BLaER1 (cell line): ENCODE results near the gene DAPP1.

Source experiments
- H3K27ac ChIP-seq: shearing (Covaris generic); formaldehyde crosslinking; 2 replicates; pipeline ENCODE4 v1.8.1; 2022
- H3K27me3 ChIP-seq: shearing (Covaris generic); formaldehyde crosslinking; 2 replicates; pipeline ENCODE4 v1.8.1; 2022
- H3K36me3 ChIP-seq: shearing (Covaris generic); formaldehyde crosslinking; 2 replicates; pipeline ENCODE4 v1.8.1; 2022
- H3K4me1 ChIP-seq: shearing (Covaris generic); formaldehyde crosslinking; 2 replicates; pipeline ENCODE4 v1.8.1; 2022
- H3K4me2 ChIP-seq: shearing (Covaris generic); formaldehyde crosslinking; 2 replicates; pipeline ENCODE4 v1.8.1; 2022
- H3K4me3 ChIP-seq: shearing (Covaris generic); formaldehyde crosslinking; 2 replicates; pipeline ENCODE4 v1.8.1; 2022
- H3K9ac ChIP-seq: shearing (Covaris generic); formaldehyde crosslinking; 2 replicates; pipeline ENCODE4 v1.8.1; 2022
- H3K9me3 ChIP-seq: shearing (Covaris generic); formaldehyde crosslinking; 2 replicates; pipeline ENCODE4 v1.8.1; 2022
- H4K20me1 ChIP-seq: shearing (Covaris generic); formaldehyde crosslinking; 2 replicates; pipeline ENCODE4 v1.8.1; 2022
- Cebpa-rat ChIP-seq: shearing (Covaris generic); IDR thresholded peaks from 2 replicates; pipeline ENCODE4 v1.8.1; 2022

Gene DAPP1

DNA sequence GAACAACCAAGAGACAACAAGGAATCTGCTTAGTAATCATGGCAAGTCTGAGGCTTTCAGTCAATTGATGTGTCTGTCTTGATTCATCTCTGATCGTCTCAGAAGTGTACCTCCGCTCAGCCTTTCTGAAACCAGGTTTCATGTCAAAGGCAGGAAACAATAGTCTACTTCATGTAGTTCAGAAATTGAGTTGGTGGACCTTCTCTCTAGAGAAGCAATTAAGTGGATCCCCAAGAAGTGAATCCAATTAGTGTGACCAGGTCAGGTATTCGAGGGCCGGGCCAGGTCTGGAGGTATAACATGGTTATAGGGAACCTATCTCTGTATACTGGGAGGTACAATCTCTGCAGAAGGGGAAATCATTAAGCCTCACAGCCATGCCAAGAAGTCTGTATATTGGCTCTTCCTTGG lies 32.0 kb downstream of the DAPP1 start:
- Histone ChIP-seq H3K9ac (no peak overlapping the region), H3K4me3 (no peak overlapping the region), H4K20me1 (no peaks in the 10 kb centered on the region), H3K27ac (no peak overlapping the region), H3K4me2 (no peak overlapping the region), H3K9me3 (peaks cover 3% of the 10 kb centered on the region; the same call in 1 of the 2 replicates), H3K4me1 (peaks cover 11% of the 10 kb centered on the region), H3K27me3 (no peaks in the 10 kb centered on the region), H3K36me3 (no peaks in the 10 kb centered on the region)
- no peak for TF ChIP-seq Cebpa-rat

DNA sequence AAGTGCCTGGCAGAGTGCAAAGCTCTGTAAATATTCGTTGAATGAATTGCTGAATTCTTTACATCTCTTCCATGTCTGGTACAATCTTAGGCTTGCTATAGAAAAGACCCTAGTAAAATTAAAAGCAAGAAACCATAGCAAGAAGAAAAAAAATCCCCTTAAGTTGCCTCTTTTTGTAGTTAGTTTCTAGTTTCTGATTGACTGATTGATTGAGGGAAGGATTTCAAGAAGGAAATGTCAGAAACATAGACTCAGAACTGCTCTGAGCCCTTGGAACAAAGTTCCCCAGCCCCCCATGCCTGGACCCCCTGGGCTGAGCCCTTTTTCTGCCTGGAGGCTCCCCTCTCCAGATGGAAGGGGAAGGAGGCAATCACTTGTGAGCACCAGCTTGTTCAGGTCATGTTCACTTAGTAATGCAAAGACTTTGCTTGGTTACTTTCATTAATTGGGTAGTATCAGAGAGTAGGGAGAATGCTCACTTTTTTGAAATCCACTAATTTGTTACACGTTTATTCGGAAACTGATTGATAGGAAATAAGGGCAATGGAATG lies 35.6 kb downstream of the DAPP1 start:
- Histone ChIP-seq H3K36me3 (no peaks in the 10 kb centered on the region), H4K20me1 (no peaks in the 10 kb centered on the region), H3K4me1 (peaks cover 14% of the 10 kb centered on the region), H3K4me3 (no peak overlapping the region), H3K9ac (no peak overlapping the region), H3K27ac (no peak overlapping the region), H3K4me2 (no peak overlapping the region), H3K27me3 (no peaks in the 10 kb centered on the region), H3K9me3 (no peaks in the 10 kb centered on the region)
- no peak for TF ChIP-seq Cebpa-rat

DNA sequence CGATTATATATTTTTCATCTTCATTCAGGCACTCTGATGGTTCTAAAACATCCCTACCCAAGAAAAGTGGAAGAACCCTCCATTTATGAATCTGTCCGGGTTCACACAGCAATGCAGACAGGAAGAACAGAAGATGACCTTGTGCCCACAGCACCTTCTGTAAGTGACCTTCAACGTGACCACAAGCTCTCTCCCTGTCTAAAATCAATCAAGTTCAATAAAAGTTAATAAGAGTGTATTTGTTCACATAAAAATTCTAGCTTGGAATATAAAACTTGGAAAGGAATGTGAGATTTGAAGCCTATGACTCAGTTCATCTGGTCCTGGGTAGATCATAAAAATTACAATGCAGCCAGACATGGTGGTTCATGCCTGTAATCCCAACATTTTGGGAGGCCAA lies 36.6 kb downstream of the DAPP1 start:
- H3K27me3 ChIP-seq, result no peaks in the 10 kb centered on the region
- H3K4me2 ChIP-seq, result no peak overlapping the region
- no peak overlapping the region for H3K27ac ChIP-seq
- no peak overlapping the region for H3K9ac ChIP-seq
- no peak overlapping the region for H3K4me3 ChIP-seq
- no peaks in the 10 kb centered on the region for H3K36me3 ChIP-seq
- H3K9me3 ChIP-seq, result no peaks in the 10 kb centered on the region
- no peak for TF ChIP-seq Cebpa-rat
- H4K20me1 ChIP-seq, result no peaks in the 10 kb centered on the region
- H3K4me1 ChIP-seq, result peaks cover 8% of the 10 kb centered on the region; the same call in 1 of the 2 replicates

DNA sequence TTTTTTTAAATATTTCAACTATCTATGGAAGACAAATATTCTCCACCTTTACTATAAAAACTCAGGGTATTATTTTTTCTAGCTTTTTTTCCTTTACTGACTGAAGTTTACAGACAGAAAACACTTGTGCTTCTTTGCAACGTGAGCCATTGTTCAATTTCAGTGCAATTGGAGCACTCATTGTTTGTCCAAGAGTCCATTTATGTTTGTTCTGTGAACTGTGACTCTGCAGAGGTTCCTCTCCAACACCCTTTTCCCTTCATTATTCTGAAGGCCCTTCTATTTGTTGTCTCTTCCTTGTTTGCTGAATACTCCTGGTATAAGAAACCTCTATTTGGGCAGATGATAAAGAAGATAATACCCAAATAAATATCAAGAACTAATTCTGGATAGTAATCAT lies 37.4 kb downstream of the DAPP1 start:
- H4K20me1 ChIP-seq, result no peaks in the 10 kb centered on the region
- no peak for TF ChIP-seq Cebpa-rat
- H3K36me3 ChIP-seq, result no peaks in the 10 kb centered on the region
- H3K4me3 ChIP-seq, result no peak overlapping the region
- no peaks in the 10 kb centered on the region for H3K27me3 ChIP-seq
- peaks cover 8% of the 10 kb centered on the region; the same call in 1 of the 2 replicates for H3K4me1 ChIP-seq
- no peak overlapping the region for H3K27ac ChIP-seq
- H3K4me2 ChIP-seq, result no peak overlapping the region
- no peaks in the 10 kb centered on the region for H3K9me3 ChIP-seq
- H3K9ac ChIP-seq, result no peak overlapping the region

DNA sequence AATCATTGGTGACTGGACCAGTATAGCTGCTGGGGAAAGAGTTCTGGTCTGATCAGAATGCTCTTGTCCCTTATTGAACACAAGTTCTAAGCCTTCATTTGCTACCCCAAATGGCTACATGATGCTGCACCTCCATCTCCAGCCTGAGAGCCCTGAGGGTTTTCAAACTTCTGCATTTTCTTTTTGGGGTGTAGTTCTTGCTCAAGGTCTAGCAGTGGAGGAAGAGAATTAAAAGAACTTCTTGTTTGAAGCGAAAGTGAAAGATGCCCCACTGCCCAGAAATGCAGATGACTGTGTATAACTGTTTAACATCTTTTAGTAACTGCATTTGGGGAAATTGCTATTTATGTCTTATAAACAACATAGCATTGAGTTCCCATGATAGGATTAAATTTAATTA lies 39.1 kb downstream of the DAPP1 start:
- no peak overlapping the region for H3K9ac ChIP-seq
- no peaks in the 10 kb centered on the region for H3K36me3 ChIP-seq
- H3K4me2 ChIP-seq, result peak overlapping the region; percentile 15; the same call in 1 of the 2 replicates
- no peaks in the 10 kb centered on the region for H3K9me3 ChIP-seq
- H3K27me3 ChIP-seq, result no peaks in the 10 kb centered on the region
- peaks cover 15% of the 10 kb centered on the region for H3K4me1 ChIP-seq
- H3K4me3 ChIP-seq, result no peak overlapping the region
- H4K20me1 ChIP-seq, result no peaks in the 10 kb centered on the region
- H3K27ac ChIP-seq, result no peak overlapping the region
- TF ChIP-seq Cebpa-rat, result no peak

DNA sequence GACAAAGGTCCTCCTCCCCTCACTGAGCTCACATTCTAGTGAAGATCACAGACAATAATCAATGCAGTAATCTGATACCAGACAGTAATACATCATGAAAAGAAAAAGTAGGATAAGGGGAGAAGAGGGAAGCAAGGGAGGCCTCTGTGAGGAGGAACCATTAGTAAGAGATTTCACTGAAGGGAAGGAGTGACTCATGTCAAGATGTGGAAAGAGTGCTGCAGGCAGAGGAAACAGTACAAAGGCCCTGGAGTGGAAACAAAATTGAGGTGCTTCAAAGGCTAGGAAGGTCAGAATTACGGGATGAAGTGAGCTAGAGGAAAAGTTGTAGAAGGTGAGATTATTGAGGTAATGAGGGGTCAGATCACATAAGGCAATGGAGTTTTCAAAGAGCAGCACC lies 39.5 kb downstream of the DAPP1 start:
- no peaks in the 10 kb centered on the region for H4K20me1 ChIP-seq
- H3K27ac ChIP-seq, result no peak overlapping the region
- peak overlapping the region; percentile 15; the same call in 1 of the 2 replicates for H3K4me2 ChIP-seq
- H3K9ac ChIP-seq, result no peak overlapping the region
- H3K36me3 ChIP-seq, result no peaks in the 10 kb centered on the region
- H3K4me1 ChIP-seq, result peaks cover 15% of the 10 kb centered on the region
- H3K4me3 ChIP-seq, result no peak overlapping the region
- no peak for TF ChIP-seq Cebpa-rat
- H3K9me3 ChIP-seq, result no peaks in the 10 kb centered on the region
- H3K27me3 ChIP-seq, result no peaks in the 10 kb centered on the region

DNA sequence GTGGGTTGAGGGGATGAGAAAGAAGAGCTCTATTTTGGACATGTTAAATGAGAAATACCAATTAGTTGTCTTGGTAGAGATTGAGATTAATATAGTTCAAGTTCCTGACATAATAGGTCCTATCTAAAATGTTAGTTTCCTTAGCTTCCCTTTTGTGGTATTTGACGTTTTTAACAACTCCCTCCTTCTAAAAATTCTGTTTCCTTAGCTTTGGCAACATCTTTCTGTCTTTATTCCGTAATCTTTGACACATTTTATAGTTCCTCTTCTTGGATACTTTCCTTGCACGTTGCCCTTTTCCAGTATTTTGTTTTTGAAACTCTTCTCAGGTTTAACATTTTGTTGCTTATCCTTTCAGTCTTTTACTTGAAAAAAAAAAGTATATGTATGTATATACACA lies 40.7 kb downstream of the DAPP1 start:
- Histone ChIP-seq H3K9me3 (no peaks in the 10 kb centered on the region), H3K27me3 (no peaks in the 10 kb centered on the region), H3K36me3 (no peaks in the 10 kb centered on the region), H4K20me1 (no peaks in the 10 kb centered on the region), H3K4me3 (no peak overlapping the region), H3K4me1 (peaks cover 15% of the 10 kb centered on the region), H3K9ac (no peak overlapping the region), H3K4me2 (no peak overlapping the region), H3K27ac (no peak overlapping the region)
- no peak for TF ChIP-seq Cebpa-rat

DNA sequence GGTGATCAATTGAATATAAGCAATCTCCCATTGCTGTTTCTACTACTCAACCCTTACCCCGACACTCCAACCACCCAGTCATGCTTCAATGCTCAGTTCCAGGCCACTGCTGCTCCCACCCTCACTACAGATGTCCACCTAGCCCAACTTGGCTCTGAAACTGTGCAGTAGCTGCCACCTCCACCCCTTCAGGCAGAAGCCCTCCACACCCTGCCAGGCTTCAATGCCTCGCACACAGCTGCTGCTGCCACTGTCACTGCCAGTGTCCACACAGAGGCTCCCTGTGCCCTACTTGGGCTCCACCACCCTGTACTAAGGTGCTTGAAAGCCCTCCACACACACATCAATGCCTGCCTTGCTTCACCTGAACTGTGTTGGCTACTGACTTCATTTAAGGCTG lies 43.0 kb downstream of the DAPP1 start:
- Histone ChIP-seq H3K27me3 (no peaks in the 10 kb centered on the region), H3K4me1 (peaks cover 15% of the 10 kb centered on the region), H3K4me3 (no peak overlapping the region), H3K9me3 (no peaks in the 10 kb centered on the region), H3K27ac (no peak overlapping the region), H3K4me2 (peak overlapping the region; percentile 39; the same call in 1 of the 2 replicates), H3K9ac (no peak overlapping the region), H3K36me3 (no peaks in the 10 kb centered on the region), H4K20me1 (no peaks in the 10 kb centered on the region)
- no peak for TF ChIP-seq Cebpa-rat

DNA sequence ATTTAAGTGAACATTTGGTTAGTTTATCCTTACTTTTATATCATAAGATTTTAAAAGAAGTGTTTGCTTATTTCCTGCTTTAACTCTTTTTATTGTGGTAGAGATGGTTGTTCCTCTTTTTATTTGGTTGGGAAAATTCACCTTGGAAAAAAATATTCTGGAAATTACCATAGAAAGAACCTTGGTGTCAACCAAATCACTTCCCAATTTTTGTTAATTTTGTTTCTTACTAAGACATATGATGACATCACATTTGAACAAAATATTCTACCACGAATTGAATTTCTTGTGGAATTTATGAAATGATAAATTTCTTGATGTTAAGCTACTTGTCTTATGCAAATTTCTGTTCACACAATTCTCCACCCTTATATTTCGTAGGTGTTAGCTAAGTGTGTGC lies 43.9 kb downstream of the DAPP1 start:
- Histone ChIP-seq H3K9me3 (no peaks in the 10 kb centered on the region), H3K9ac (no peak overlapping the region), H3K36me3 (no peaks in the 10 kb centered on the region), H3K4me2 (no peak overlapping the region), H3K4me1 (peaks cover 15% of the 10 kb centered on the region), H3K4me3 (no peak overlapping the region), H4K20me1 (no peaks in the 10 kb centered on the region), H3K27ac (no peak overlapping the region), H3K27me3 (no peaks in the 10 kb centered on the region)
- no peak for TF ChIP-seq Cebpa-rat

DNA sequence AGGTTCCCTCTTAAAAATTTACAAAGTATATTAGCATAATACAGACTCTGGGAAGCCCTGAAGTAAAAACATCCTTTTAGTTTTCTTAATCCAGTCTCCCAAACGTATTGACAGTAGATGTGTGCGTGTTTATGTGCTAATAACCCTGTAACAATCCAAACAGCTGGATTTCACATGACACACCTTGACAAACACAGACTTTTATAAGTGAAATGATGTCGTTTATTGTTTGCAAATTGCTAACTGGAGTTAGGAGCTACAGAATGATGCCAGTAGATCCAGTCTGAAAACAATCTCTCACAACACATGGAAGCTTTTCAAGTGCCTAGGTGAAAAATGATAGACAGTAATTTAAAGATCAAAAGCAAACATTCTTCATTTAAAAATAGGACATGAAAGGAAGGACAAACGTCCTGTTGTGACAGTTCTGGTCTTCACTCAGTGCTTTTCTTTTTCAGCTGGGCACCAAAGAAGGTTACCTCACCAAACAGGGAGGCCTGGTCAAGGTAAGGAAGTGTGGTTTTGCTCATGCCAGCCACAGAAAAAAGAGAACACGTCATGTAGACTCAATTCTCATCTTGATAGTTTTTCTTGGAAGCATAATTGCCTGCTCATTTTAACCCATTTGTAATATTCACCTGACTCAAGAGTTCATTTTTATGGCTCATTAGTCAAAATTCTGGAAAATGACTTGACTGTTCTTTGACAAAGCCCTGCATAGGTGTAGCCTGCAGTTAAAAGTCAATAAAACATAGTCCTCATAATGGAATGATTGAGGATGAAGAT lies 44.7 kb downstream of the DAPP1 start:
- Histone ChIP-seq H3K4me3 (no peak overlapping the region), H3K27ac (no peak overlapping the region), H3K9me3 (no peaks in the 10 kb centered on the region), H4K20me1 (no peaks in the 10 kb centered on the region), H3K9ac (no peak overlapping the region), H3K4me1 (peaks cover 7% of the 10 kb centered on the region), H3K36me3 (no peaks in the 10 kb centered on the region), H3K4me2 (no peak overlapping the region), H3K27me3 (no peaks in the 10 kb centered on the region)
- TF ChIP-seq Cebpa-rat, result no peak
